ENCODE measurements around the gene CALCOCO1.

CALCOCO1 gene

GRCh38 chr12:53757101-53757770 lies 30.0 kb upstream of the CALCOCO1 start:
- peaks cover 25% of the 10 kb centered on the region for H3K27me3 Mint-ChIP-seq
- H3K27ac Mint-ChIP-seq = no peak overlapping the region
- H3K36me3 Mint-ChIP-seq = no peaks in the 10 kb centered on the region
- H3K9me3 Mint-ChIP-seq = no peaks in the 10 kb centered on the region
- peak; percentile 77 to 83 for DNase-seq (ENCODE audit: low spot score in 2 of 2)
- H3K4me3 Mint-ChIP-seq = peak overlapping the region; percentile 15
- ATAC-seq (ENCODE audit: low read depth) = peak; percentile 33
- peaks cover 18% of the 10 kb centered on the region for H3K4me1 Mint-ChIP-seq

- H3K36me3 Mint-ChIP-seq = no peaks in the 10 kb centered on the region
- H3K27ac Mint-ChIP-seq = no peak overlapping the region
- no peaks in the 10 kb centered on the region for H3K9me3 Mint-ChIP-seq
- H3K4me1 Mint-ChIP-seq = peaks cover 18% of the 10 kb centered on the region
- H3K4me3 Mint-ChIP-seq = no peak overlapping the region
- ATAC-seq (ENCODE audit: low read depth) = no peak
- H3K27me3 Mint-ChIP-seq = peaks cover 22% of the 10 kb centered on the region
- no peak for DNase-seq (ENCODE audit: low spot score in 2 of 2)
These were observed 29.2 kb upstream of the CALCOCO1 start for GRCh38 chr12:53756300-53757100.

- Mint-ChIP-seq H3K27ac (no peak overlapping the region), H3K9me3 (no peaks in the 10 kb centered on the region), H3K4me1 (peaks cover 18% of the 10 kb centered on the region), H3K27me3 (peaks cover 19% of the 10 kb centered on the region), H3K4me3 (no peak overlapping the region), H3K36me3 (no peaks in the 10 kb centered on the region)
- ATAC-seq (ENCODE audit: low read depth) (no peak), DNase-seq (ENCODE audit: low spot score in 2 of 2) (no peak)
These were observed 28.6 kb upstream of the CALCOCO1 start for GRCh38 chr12:53755893-53756292.

DNA sequence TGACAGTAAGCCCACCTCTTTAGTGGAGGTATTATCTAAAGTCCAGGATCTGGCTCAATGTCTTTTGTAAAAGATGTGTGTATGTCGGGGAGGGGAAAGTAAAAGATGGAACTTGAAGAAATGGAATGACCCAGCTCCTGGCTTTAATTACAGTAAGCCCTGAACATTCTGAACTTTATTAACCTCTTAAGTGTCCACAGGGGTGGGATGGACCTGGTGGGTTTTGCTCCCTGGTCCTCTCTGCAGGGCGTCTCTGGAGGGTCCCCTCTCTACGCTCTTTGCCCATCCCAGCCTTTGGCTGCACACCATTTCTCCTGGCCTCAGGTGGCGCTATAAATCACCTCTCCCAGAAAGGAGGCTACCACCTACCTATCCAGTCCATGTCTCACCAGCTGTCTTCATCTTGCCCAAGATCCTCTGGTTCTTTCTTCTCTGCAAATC lies 28.2 kb upstream of the CALCOCO1 start:
- Mint-ChIP-seq H3K9me3 (no peaks in the 10 kb centered on the region), H3K27me3 (peaks cover 17% of the 10 kb centered on the region)

DNA sequence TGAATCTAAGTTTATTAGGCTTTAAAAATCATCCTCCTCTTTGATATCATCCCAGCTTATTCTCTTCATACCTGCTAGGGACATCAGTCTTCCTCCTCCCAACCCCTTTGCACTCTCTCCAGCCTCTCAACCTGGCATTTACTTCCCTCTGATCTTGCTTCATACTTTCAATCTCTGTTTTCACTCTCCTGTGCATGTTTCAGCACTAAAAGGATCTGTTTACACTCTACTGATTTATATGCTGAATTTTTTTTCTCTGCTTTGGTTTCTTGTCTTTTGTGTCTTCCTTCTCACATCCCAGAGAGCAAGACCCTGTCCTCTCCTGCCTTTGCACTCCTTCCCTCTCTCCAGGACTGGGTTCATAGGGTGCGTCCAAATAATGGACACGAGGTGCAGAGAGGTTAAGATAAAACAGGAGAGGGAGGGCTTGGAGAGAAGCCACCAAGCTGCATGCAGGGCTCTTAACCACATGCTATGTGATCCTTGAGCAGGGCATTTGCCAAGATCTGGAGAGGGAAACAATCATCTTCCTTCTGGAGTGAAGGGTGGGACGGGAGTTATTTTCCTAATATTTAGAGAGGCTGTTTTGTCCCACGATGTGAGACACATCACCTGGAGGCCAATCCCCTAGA lies 27.5 kb upstream of the CALCOCO1 start:
- Mint-ChIP-seq H3K4me3 (no peak overlapping the region), H3K27me3 (peaks cover 12% of the 10 kb centered on the region), H3K27ac (no peak overlapping the region), H3K9me3 (no peaks in the 10 kb centered on the region), H3K36me3 (no peaks in the 10 kb centered on the region), H3K4me1 (peaks cover 18% of the 10 kb centered on the region)
- ATAC-seq (ENCODE audit: low read depth) = no peak
- DNase-seq (ENCODE audit: low spot score in 2 of 2) = no peak

More for the DNA sequence above, 28.2 kb upstream of the CALCOCO1 start:
- ATAC-seq (ENCODE audit: low read depth) (no peak), DNase-seq (ENCODE audit: low spot score in 2 of 2) (no peak)
- Mint-ChIP-seq H3K36me3 (no peaks in the 10 kb centered on the region), H3K4me3 (no peak overlapping the region), H3K27ac (no peak overlapping the region), H3K4me1 (peaks cover 18% of the 10 kb centered on the region)

DNA sequence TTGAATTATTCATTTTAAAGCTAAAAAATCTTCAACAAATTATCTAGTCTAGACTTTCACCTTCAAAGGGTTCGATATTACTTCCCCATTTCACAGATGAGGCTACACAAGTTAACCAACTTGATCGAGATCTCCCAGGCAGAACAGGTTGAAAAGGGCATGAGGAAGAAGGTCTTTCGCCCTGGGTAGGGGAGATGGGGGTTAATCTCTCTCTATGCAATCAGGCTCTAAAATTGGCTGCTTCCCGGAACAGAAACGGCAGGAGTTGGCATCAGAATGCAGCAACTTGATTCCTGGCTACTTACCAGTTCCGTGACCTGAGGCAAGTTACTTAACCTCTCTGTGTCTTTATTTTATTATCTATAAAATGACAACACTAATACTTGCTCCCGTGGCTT lies 26.9 kb upstream of the CALCOCO1 start:
- peaks cover 18% of the 10 kb centered on the region for H3K4me1 Mint-ChIP-seq
- peaks cover 9% of the 10 kb centered on the region for H3K27me3 Mint-ChIP-seq
- ATAC-seq (ENCODE audit: low read depth) = peak; percentile 73
- peak in 1 of 2 donors; percentile 42 for DNase-seq (ENCODE audit: low spot score in 2 of 2)
- H3K27ac Mint-ChIP-seq = no peak overlapping the region
- no peaks in the 10 kb centered on the region for H3K9me3 Mint-ChIP-seq
- no peaks in the 10 kb centered on the region for H3K36me3 Mint-ChIP-seq
- no peak overlapping the region for H3K4me3 Mint-ChIP-seq

GRCh38 chr12:53752621-53753020 lies 25.4 kb upstream of the CALCOCO1 start:
- Mint-ChIP-seq H3K4me3 (no peak overlapping the region), H3K27me3 (peaks cover 2% of the 10 kb centered on the region), H3K27ac (no peak overlapping the region), H3K36me3 (no peaks in the 10 kb centered on the region), H3K4me1 (peaks cover 12% of the 10 kb centered on the region), H3K9me3 (no peaks in the 10 kb centered on the region)
- ATAC-seq (ENCODE audit: low read depth) (no peak), DNase-seq (ENCODE audit: low spot score in 2 of 2) (no peak)

- no peak overlapping the region for H3K27ac Mint-ChIP-seq
- peaks cover 5% of the 10 kb centered on the region for H3K27me3 Mint-ChIP-seq
- H3K36me3 Mint-ChIP-seq = no peaks in the 10 kb centered on the region
- ATAC-seq (ENCODE audit: low read depth) = no peak
- no peak for DNase-seq (ENCODE audit: low spot score in 2 of 2)
- H3K4me3 Mint-ChIP-seq = no peak overlapping the region
- H3K4me1 Mint-ChIP-seq = peaks cover 15% of the 10 kb centered on the region
- no peaks in the 10 kb centered on the region for H3K9me3 Mint-ChIP-seq
These were observed 24.9 kb upstream of the CALCOCO1 start for GRCh38 chr12:53752192-53752601.

DNA sequence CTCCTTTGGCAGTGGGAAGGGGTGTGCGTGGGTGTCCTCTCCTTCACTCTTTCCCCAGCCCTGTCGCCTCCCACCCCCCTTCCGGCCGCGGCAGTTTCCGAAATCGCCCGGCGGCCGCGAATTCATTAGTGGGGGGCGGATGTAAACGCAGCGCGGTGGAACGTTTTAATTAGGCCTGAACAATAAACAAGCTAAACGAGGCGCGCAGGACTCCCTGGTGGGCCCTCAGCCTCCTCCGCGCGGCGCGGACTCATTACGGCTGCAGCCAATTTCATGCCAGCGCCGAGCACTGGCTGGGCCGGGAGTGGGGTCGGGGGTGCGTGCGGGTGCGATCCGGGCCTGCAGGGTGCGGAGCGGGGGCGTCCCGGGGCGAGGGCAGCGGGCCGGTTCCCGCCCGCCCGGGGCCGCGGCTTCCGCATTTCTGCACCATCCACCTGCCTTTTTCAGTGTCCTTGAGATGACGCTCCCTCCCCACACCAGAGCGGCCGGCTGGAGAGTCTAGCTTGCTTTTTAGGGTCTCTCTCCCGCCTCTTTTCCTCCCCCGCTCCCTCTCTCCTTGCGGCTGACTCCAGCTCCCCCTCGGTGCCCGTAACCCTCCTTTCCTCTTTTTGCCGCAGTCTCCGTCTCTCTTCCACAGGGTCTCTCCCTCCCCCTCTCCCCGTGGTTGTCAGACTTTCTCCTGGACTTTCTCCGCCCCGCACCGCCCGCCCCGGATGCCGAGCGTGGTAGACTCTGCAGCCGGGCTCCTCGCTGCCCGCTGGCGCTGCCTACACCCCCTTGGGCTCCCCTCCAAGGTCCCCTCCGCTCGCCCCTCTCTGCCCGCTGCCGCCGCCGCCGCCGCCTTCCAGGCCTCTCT lies 24.3 kb upstream of the CALCOCO1 start, which contains the start of gene CISTR:
CISTR (minus strand) TSS at position 644 of the 856 bp plus-strand sequence.
- H3K4me3 Mint-ChIP-seq = no peak within 1 kb of the TSS

DNA sequence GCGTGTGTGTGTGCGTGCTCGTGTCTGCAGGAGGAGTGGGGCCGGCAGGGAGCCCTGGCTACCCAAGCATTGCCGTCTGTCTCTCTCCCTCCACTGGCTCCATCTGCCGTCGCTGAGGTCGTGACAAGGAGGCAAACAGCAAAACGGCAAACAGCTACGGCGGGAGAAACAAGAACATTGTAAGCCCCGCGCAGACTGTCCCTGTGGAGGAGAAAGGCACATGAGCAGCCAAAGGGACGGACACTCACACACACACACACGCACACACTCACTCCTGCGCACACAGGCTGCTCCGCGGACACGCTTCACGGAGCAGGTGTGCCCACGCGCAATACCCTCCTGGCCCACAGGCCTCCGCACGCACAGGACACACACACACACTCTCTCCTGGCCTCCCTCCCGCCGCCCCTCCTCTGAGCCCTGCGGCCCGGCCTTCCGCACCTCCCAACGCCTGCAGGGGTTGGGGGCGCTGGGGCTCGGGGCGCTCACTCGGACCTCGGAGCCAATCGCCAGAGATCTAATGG lies 23.6 kb upstream of the CALCOCO1 start:
- Mint-ChIP-seq H3K4me3 (no peak overlapping the region), H3K4me1 (peaks cover 14% of the 10 kb centered on the region), H3K27me3 (peaks cover 5% of the 10 kb centered on the region), H3K9me3 (no peaks in the 10 kb centered on the region), H3K36me3 (no peaks in the 10 kb centered on the region), H3K27ac (no peak overlapping the region)
- peak; percentile 26 for ATAC-seq (ENCODE audit: low read depth)
- DNase-seq (ENCODE audit: low spot score in 2 of 2) = no peak

More for the DNA sequence above, 24.3 kb upstream of the CALCOCO1 start, which contains the start of gene CISTR:
- peak; percentile 35 for ATAC-seq (ENCODE audit: low read depth)
- no peak for DNase-seq (ENCODE audit: low spot score in 2 of 2)
- Mint-ChIP-seq H3K36me3 (no peaks in the 10 kb centered on the region), H3K27ac (no peak within 1 kb of the TSS), H3K4me1 (peaks cover 16% of the 10 kb centered on the region), H3K9me3 (no peaks in the 10 kb centered on the region), H3K27me3 (peaks cover 5% of the 10 kb centered on the region)

DNA sequence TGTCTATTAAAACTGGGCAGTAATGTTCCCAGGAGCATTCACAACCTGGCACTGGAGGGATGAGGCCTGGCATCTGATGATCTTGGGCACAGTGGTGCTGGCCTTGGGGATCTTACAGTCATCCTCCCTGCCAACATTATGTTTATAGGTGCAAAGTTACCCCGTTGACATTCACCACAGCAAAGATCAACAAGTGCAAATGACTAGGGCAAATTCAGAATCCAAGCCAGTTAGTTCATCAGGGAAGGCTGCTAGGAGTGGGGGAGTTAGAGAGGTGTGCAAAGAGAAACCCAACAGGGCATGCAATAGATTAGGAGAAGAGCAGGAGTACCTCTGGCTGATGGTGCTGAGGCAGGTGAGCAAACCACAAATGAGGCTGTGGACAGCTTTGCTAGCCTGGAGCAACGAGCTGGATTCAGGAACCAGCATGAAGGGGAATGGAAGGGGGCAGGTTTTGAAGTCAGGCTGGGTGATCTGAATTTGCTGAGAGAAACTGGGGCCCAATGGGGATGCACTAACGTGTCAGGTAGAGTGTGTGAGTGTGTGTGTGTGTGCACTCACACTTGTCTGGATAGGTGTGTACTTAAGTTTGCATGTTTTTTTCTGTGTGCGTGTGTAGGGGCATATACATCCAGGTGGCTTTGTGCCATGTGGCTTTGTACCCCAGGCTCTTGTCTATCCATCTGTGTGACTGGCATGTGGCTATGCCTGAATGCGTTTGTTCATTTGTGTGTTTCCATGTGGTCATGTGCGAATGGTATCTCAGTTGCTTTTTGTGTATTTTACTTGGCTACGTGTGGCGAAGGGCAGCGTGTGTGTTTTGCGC lies 22.9 kb upstream of the CALCOCO1 start:
- peaks cover 5% of the 10 kb centered on the region for H3K27me3 Mint-ChIP-seq
- no peak overlapping the region for H3K4me3 Mint-ChIP-seq
- H3K36me3 Mint-ChIP-seq = no peaks in the 10 kb centered on the region
- no peak for DNase-seq (ENCODE audit: low spot score in 2 of 2)
- no peaks in the 10 kb centered on the region for H3K9me3 Mint-ChIP-seq
- ATAC-seq (ENCODE audit: low read depth) = no peak
- peaks cover 11% of the 10 kb centered on the region for H3K4me1 Mint-ChIP-seq
- H3K27ac Mint-ChIP-seq = no peak overlapping the region

DNA sequence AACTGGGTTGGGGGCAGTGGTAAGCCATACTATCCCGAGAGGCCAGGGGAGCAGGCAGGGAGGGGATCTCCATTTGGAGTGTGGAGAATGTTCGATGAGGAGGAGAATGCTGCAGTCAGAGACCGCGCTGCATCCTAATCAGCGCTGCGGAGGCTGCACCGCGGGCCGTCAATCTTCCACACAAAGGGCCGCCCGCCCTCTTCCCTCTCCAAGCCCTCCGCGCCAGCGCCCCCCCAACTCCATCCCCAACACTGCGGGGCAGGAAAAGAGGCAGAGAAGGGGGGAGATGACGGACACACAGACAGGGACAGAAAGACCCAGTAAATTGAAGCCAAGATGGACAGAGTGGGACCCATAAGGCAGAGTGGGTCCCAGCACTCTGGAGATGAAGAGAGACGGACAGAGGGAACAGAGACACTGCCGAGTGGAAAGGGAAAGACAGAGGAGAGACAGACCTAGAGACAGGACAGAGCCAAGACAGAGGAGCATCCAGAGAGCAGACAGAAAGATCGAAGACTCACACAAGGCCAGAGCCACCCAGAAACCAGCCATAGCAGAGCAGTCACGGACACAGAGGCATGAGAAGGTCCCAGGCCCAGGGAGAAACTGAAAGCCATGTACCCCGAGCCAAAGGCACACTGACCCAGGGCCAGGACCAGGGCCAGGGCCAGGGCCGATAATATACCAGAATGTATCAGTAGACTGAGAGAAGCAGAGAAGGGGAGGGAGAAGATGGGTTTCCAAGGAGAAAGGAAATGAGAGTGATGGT lies 21.0 kb upstream of the CALCOCO1 start:
- Mint-ChIP-seq H3K36me3 (no peaks in the 10 kb centered on the region), H3K27me3 (peaks cover 10% of the 10 kb centered on the region), H3K4me3 (no peak overlapping the region), H3K9me3 (no peaks in the 10 kb centered on the region), H3K4me1 (peaks cover 16% of the 10 kb centered on the region), H3K27ac (no peak overlapping the region)
- no peak for DNase-seq (ENCODE audit: low spot score in 2 of 2)
- no peak for ATAC-seq (ENCODE audit: low read depth)

All from memory B cell (primary cell).